Stimulated activated CD4-positive, alpha-beta T cell treated with anti-CD3 and anti-CD28 coated beads, TNF-alpha, amount 100 ng/mL, for 1 hour (primary cell): ENCODE results near the gene GIT1.

Experiments
- DNase-seq, 3 donors: peaks; one replicate each; pipeline ENCODE4 v3.0.0-alpha.2; 2020; ENCODE audit warnings: low read depth in 3 of 3, low spot score in 1 of 3

Gene GIT1

GRCh38 chr17:29589524-29590410 is at the start of gene GIT1:
GIT1 (minus strand) TSS chr17:29589648; CDS start chr17:29589378, 270 bp downstream.
- DNase-seq, result peak in 2 of 3 donors; percentile 70 to 79

- DNase-seq, result no peak
Measured at GRCh38 chr17:29633886-29634285, 44.4 kb upstream of the GIT1 start.

GRCh38 chr17:29630630-29631193 is 41.3 kb upstream of the GIT1 start:
- no peak for DNase-seq

- DNase-seq, result no peak
Measured at GRCh38 chr17:29629839-29630238, 40.4 kb upstream of the GIT1 start.

GRCh38 chr17:29628644-29629043 is 39.2 kb upstream of the GIT1 start:
- no peak for DNase-seq

- DNase-seq, result no peak
Measured at GRCh38 chr17:29627951-29628350, 38.5 kb upstream of the GIT1 start.

- DNase-seq, result no peak
Measured at GRCh38 chr17:29625037-29625750, 35.7 kb upstream of the GIT1 start.

GRCh38 chr17:29624586-29624985 is 35.1 kb upstream of the GIT1 start:
- DNase-seq, result no peak

- no peak for DNase-seq
Measured at GRCh38 chr17:29623283-29623647, 33.8 kb upstream of the GIT1 start.

- DNase-seq, result peak in 1 of 3 donors; percentile 68
Measured at GRCh38 chr17:29622337-29623282, 33.2 kb upstream of the GIT1 start, which contains the start of gene CORO6. CORO6 (minus strand) TSS chr17:29622912; CDS start chr17:29621421, 1,491 bp downstream.

- no peak for DNase-seq
Measured at GRCh38 chr17:29621751-29622194, 32.3 kb upstream of the GIT1 start.

- no peak for DNase-seq
Measured at GRCh38 chr17:29620779-29621500, 31.5 kb upstream of the GIT1 start.

- DNase-seq, result no peak
Measured at GRCh38 chr17:29620271-29620670, 30.8 kb upstream of the GIT1 start.

- no peak for DNase-seq
Measured at GRCh38 chr17:29619251-29619650, 29.8 kb upstream of the GIT1 start.

- no peak for DNase-seq
Measured at GRCh38 chr17:29618272-29619065, 29.0 kb upstream of the GIT1 start.

GRCh38 chr17:29617481-29618271 is 28.2 kb upstream of the GIT1 start:
- DNase-seq, result peak; percentile 60 to 83 (median 76)

GRCh38 chr17:29617125-29617480 is 27.7 kb upstream of the GIT1 start:
- DNase-seq, result peak; percentile 65 to 91 (median 71)

- no peak for DNase-seq
Measured at GRCh38 chr17:29616300-29617048, 27.0 kb upstream of the GIT1 start.
